Tibial nerve (tissue), 4 donors: ENCODE measurements around the gene TNIP1.

Experiments used
- CTCF ChIP-seq, 5 experiments: fragments of 200-600 bp in 3 of 5; fragments of 450-650 bp in 2 of 5; sonication (generic) in 3 of 5; IDR thresholded peaks; one replicate each; pipeline ENCODE4 v1.5.1; 2016 to 2019; ENCODE audit warnings: antibody characterized with exemption in 5 of 5, mild to moderate bottlenecking in 3 of 5, moderate library complexity in 2 of 5
- EP300 ChIP-seq, 2 donors: sonication (generic); formaldehyde crosslinking; IDR thresholded peaks; one replicate each; pipeline ENCODE4 v1.6.1; 2017; ENCODE audit warnings: antibody characterized with exemption in 2 of 2, mild to moderate bottlenecking in 1 of 2
- POLR2A ChIP-seq, 2 donors: fragments of 450-650 bp; IDR thresholded peaks; one replicate each; pipeline ENCODE4 v1.6.1; 2017; ENCODE audit warnings: antibody characterized with exemption in 2 of 2, mild to moderate bottlenecking in 2 of 2, moderate library complexity in 2 of 2

- no peak for TF ChIP-seq CTCF (IDR thresholded peaks at IDR 0.05)
- TF ChIP-seq POLR2A (IDR thresholded peaks at IDR 0.05) = no peak
- no peak for TF ChIP-seq EP300 (IDR thresholded peaks at IDR 0.05)
Observed at GRCh38 chr5:151105561-151105960, 24.7 kb upstream of the TNIP1 start.
